Measurements from ENCODE around the gene RALGAPA1. TPM values are rescaled to one million over a fixed set of nuclear protein-coding genes. Genes with fewer than 3 reads are reported as not detected.

RALGAPA1 gene
- total RNA-seq, 2 experiments from 2014 or later: 27.6 to 36.5 TPM

DNA sequence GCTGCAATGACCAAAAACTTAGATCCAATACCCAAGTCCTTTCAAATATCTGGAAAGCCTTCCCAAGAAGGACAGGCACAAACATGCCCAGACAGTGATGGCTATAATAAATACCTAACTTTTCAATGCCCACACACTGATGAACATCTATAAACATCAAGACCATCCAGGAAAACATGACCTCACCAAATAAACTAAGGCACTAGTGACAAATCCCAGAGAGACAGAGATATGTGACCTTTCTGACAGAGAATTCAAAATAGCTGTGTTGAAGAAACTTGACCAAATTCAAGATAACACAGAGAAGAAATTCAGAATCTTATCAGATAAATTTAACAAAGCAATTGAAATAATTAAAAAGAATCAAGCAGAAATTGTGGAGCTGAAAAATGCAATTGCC, 313.8 kb downstream of the RALGAPA1 start:
- DNase-seq (ENCODE audit: low spot score): no peak
- Histone ChIP-seq H3K79me2 (ENCODE audit: insufficient read depth, low read depth, low read length) (no peaks in the 10 kb centered on the region), H2AFZ (ENCODE audit: low read length) (no peak overlapping the region), H3K36me3 (ENCODE audit: insufficient read depth, low read length) (no peaks in the 10 kb centered on the region), H4K20me1 (ENCODE audit: insufficient read depth, low read length) (no peaks in the 10 kb centered on the region), H3K4me3 (ENCODE audit: low read depth, low read length, poor library complexity, severe bottlenecking) (no peak overlapping the region), H3K27ac (ENCODE audit: low read depth, low read length, poor library complexity, severe bottlenecking) (no peak overlapping the region), H3K4me2 (ENCODE audit: low read length) (no peak overlapping the region), H3K4me1 (ENCODE audit: insufficient read depth, low read length, poor library complexity, severe bottlenecking) (no peaks in the 10 kb centered on the region), H3K9me3 (ENCODE audit: low read length) (no peaks in the 10 kb centered on the region), H3K9me2 (ENCODE audit: insufficient read depth, low read length) (no peaks in the 10 kb centered on the region)
- no TSS peak for BruUV-seq (replicated peaks)
- POLR2A ChIA-PET: no interaction called here
- intact Hi-C loops (cut with micrococcal nuclease; ENCODE audit: unreplicated experiment): no loop called here
- TF ChIP-seq EZH2phosphoT487 (IDR thresholded peaks at IDR 0.05; ENCODE audit: borderline replicate concordance, low read depth, low read length): no peak
- TF ChIP-seq, protein P1, sequence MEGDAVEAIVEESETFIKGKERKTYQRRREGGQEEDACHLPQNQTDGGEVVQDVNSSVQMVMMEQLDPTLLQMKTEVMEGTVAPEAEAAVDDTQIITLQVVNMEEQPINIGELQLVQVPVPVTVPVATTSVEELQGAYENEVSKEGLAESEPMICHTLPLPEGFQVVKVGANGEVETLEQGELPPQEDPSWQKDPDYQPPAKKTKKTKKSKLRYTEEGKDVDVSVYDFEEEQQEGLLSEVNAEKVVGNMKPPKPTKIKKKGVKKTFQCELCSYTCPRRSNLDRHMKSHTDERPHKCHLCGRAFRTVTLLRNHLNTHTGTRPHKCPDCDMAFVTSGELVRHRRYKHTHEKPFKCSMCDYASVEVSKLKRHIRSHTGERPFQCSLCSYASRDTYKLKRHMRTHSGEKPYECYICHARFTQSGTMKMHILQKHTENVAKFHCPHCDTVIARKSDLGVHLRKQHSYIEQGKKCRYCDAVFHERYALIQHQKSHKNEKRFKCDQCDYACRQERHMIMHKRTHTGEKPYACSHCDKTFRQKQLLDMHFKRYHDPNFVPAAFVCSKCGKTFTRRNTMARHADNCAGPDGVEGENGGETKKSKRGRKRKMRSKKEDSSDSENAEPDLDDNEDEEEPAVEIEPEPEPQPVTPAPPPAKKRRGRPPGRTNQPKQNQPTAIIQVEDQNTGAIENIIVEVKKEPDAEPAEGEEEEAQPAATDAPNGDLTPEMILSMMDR (conservative IDR thresholded peaks at IDR 0.05; ENCODE audit: low read length): no peak
- CTCF ChIA-PET (ENCODE audit: unreplicated experiment): no interaction called here

DNA sequence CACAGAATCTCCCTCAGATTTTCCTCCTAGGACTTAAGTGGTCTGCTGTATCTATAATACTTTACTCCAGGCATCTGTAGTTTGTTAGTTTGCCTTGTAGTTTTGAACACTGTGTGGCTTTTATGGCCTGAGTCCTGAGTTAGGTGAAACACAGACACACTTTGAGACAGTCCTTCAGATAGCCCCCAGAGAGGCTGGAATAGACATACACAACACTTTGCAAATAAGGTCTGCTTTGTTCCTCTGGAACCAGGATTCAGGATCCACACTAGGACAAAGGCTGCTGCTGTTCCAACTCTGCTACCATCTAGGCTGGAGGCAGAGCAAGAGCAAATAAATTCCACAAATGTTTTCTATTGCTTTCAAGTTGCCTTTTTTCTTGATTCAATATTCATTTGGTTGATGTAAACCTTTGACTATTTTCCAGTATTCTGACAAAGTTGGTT, 316.5 kb downstream of the RALGAPA1 start:
- intact Hi-C loops (cut with micrococcal nuclease; ENCODE audit: unreplicated experiment): no loop called here
- Histone ChIP-seq H3K27ac (ENCODE audit: low read depth, low read length, poor library complexity, severe bottlenecking) (no peak overlapping the region), H3K4me2 (ENCODE audit: low read length) (no peak overlapping the region), H3K4me3 (ENCODE audit: low read depth, low read length, poor library complexity, severe bottlenecking) (no peak overlapping the region), H3K9me3 (ENCODE audit: low read length) (no peaks in the 10 kb centered on the region), H3K9me2 (ENCODE audit: insufficient read depth, low read length) (no peaks in the 10 kb centered on the region), H2AFZ (ENCODE audit: low read length) (no peak overlapping the region), H3K36me3 (ENCODE audit: insufficient read depth, low read length) (no peaks in the 10 kb centered on the region), H4K20me1 (ENCODE audit: insufficient read depth, low read length) (no peaks in the 10 kb centered on the region), H3K79me2 (ENCODE audit: insufficient read depth, low read depth, low read length) (no peaks in the 10 kb centered on the region), H3K4me1 (ENCODE audit: insufficient read depth, low read length, poor library complexity, severe bottlenecking) (no peaks in the 10 kb centered on the region)
- no TSS peak for BruUV-seq (replicated peaks)
- ChIA-PET POLR2A (no interaction called here), CTCF (ENCODE audit: unreplicated experiment) (no interaction called here)
- DNase-seq (ENCODE audit: low spot score): no peak
- TF ChIP-seq EZH2phosphoT487 (IDR thresholded peaks at IDR 0.05; ENCODE audit: borderline replicate concordance, low read depth, low read length): no peak
- TF ChIP-seq, protein P1 (conservative IDR thresholded peaks at IDR 0.05; ENCODE audit: low read length): no peak

Small RNA genes within 50 kb of the gene (small RNA-seq; reads per million reads assigned to genes)
- not detected for gene RF00322

Other genes with a start within 250 kb of the RALGAPA1 start
- 4.5 and 7.8 TPM in 2 replicates for gene BRMS1L, start 17.0 kb upstream of the RALGAPA1 start, total RNA-seq (2014; rRNA removed; shearing (Covaris generic))
- gene BRMS1L, start 17.0 kb upstream of the RALGAPA1 start, total RNA-seq (2022): 5.7 and 8.1 TPM in 2 replicates